PC-9 (cell line): Measurements from ENCODE around the gene ARHGAP26. TPM values are rescaled to one million over a fixed set of nuclear protein-coding genes. Genes with fewer than 3 reads are reported as not detected.

Source experiments
- BruUV-seq: library from RNA; stranded (reverse); fragments of 400-500 nt; replicated peaks from 2 replicates; lab custom pipeline; 2021; lab: Mats Ljungman, UMichigan
- CTCF ChIA-PET: fragments of 300-600 bp; sonication (Branson Sonifier 250); formaldehyde crosslinking; loops from one replicate; lab custom pipeline; 2022; ENCODE audit warnings: antibody characterized with exemption; lab: Charles Lee
- POLR2A ChIA-PET: fragments of 300-600 bp; sonication (Branson Sonifier 250); formaldehyde crosslinking; loops from one replicate; lab custom pipeline; 2022; ENCODE audit warnings: antibody characterized with exemption; ENCODE audit not compliant: unreplicated experiment; lab: Charles Lee
- DNase-seq, 2 experiments: peaks; one replicate each; pipeline versions ENCODE4 v3.0.0 to v3.0.0-alpha.2; 2015 to 2022; ENCODE audit warnings: mixed read lengths in 1 of 2
- H2AFZ ChIP-seq: fragments of 200-600 bp; sonication (generic); 2 replicates; pipeline ENCODE4 v1.8.1; 2017; ENCODE audit warnings: antibody characterized with exemption
- H3F3A ChIP-seq: fragments of 200-600 bp; sonication (generic); 2 replicates; pipeline ENCODE4 v1.8.1; 2017; ENCODE audit warnings: antibody characterized with exemption, mild to moderate bottlenecking, low read depth; ENCODE audit not compliant: insufficient read depth
- H3K27ac ChIP-seq: fragments of 200-600 bp; sonication (generic); 2 replicates; pipeline ENCODE4 v1.6.1; 2016; ENCODE audit warnings: mixed run types
- H3K27me3 ChIP-seq: fragments of 200-600 bp; sonication (generic); 2 replicates; pipeline ENCODE4 v1.6.1; 2016; ENCODE audit warnings: low read depth, mixed run types; ENCODE audit not compliant: insufficient read depth
- H3K36me3 ChIP-seq: fragments of 200-600 bp; sonication (generic); 2 replicates; pipeline ENCODE4 v1.6.1; 2016; ENCODE audit warnings: low read depth, mixed run types
- H3K4me1 ChIP-seq: fragments of 200-600 bp; sonication (generic); replicated peaks from 2 replicates; pipeline ENCODE4 v1.6.1; 2016; ENCODE audit warnings: mixed run types; ENCODE audit not compliant: insufficient read depth
- H3K4me2 ChIP-seq: fragments of 200-600 bp; sonication (generic); 2 replicates; pipeline ENCODE4 v1.6.1; 2017; ENCODE audit warnings: mixed run types
- H3K4me3 ChIP-seq: fragments of 200-600 bp; sonication (generic); 2 replicates; pipeline ENCODE4 v1.6.1; 2016; ENCODE audit warnings: mixed run types
- H3K79me2 ChIP-seq: fragments of 200-600 bp; sonication (generic); 2 replicates; pipeline ENCODE4 v1.6.1; 2017; ENCODE audit warnings: low read depth, mixed run types
- H3K9me2 ChIP-seq: fragments of 200-600 bp; sonication (generic); 2 replicates; pipeline ENCODE4 v1.8.1; 2017; ENCODE audit warnings: mild to moderate bottlenecking; ENCODE audit not compliant: insufficient read depth
- H3K9me3 ChIP-seq: fragments of 200-600 bp; sonication (generic); 2 replicates; pipeline ENCODE4 v1.8.1; 2016; ENCODE audit warnings: low read depth; ENCODE audit not compliant: insufficient read depth
- H4K20me1 ChIP-seq: fragments of 200-600 bp; sonication (generic); 2 replicates; pipeline ENCODE4 v1.8.1; 2017; ENCODE audit not compliant: insufficient read depth
- CTCF ChIP-seq: fragments of 200-600 bp; sonication (generic); conservative IDR thresholded peaks from 2 replicates; pipeline ENCODE4 v1.6.1; 2017; ENCODE audit warnings: mixed run types, antibody characterized with exemption, mild to moderate bottlenecking, moderate library complexity
- EZH2 ChIP-seq: fragments of 200-600 bp; sonication (generic); IDR thresholded peaks from 2 replicates; pipeline ENCODE4 v1.8.0; 2017; ENCODE audit warnings: antibody characterized with exemption, low read depth
- intact Hi-C: fragments of 100-400 bp; cut with micrococcal nuclease; formaldehyde crosslinking; loops from one replicate; pipeline ENCODE4 v1.10.0; 2022; ENCODE audit not compliant: unreplicated experiment
- total RNA-seq: library from RNA; stranded (reverse); gene quantifications from 2 replicates; pipeline ENCODE4 v1.2.3, GENCODE V29; 2021

Gene ARHGAP26
- total RNA-seq, 1 experiment from 2014 or later, result 29.7 TPM

- H3K36me3 ChIP-seq, result no peaks in the 10 kb centered on the region
- H3K79me2 ChIP-seq, result no peaks in the 10 kb centered on the region
- no TSS peak for BruUV-seq
- intact Hi-C loops, result no loop called here
- no peak overlapping the region for H3K4me2 ChIP-seq
- no peaks in the 10 kb centered on the region for H3K9me3 ChIP-seq
- no peak overlapping the region for H3K27ac ChIP-seq
- H3K9me2 ChIP-seq, result no peaks in the 10 kb centered on the region; the same call in 1 of the 2 replicates
- no peak for TF ChIP-seq EZH2
- no peak for TF ChIP-seq CTCF
- ChIA-PET CTCF (no interaction called here), POLR2A (no interaction called here)
- no peaks in the 10 kb centered on the region for H3K27me3 ChIP-seq
- H3F3A ChIP-seq, result no peaks in the 10 kb centered on the region
- no peaks in the 10 kb centered on the region for H3K4me1 ChIP-seq
- H4K20me1 ChIP-seq, result no peaks in the 10 kb centered on the region
- no peak overlapping the region for H2AFZ ChIP-seq
- DNase-seq, result no peak
- H3K4me3 ChIP-seq, result no peak overlapping the region
These were observed 361.8 kb downstream of the ARHGAP26 start for GRCh38 chr5:143131972-143132371.

GRCh38 chr5:143132739-143133138, 362.6 kb downstream of the ARHGAP26 start:
- Histone ChIP-seq H2AFZ (no peak overlapping the region), H3K9me3 (no peaks in the 10 kb centered on the region), H3K27ac (no peak overlapping the region), H3K9me2 (no peaks in the 10 kb centered on the region; the same call in 1 of the 2 replicates), H3F3A (no peaks in the 10 kb centered on the region), H4K20me1 (no peaks in the 10 kb centered on the region), H3K4me1 (no peaks in the 10 kb centered on the region), H3K36me3 (no peaks in the 10 kb centered on the region), H3K79me2 (no peaks in the 10 kb centered on the region), H3K27me3 (no peaks in the 10 kb centered on the region), H3K4me3 (no peak overlapping the region), H3K4me2 (no peak overlapping the region)
- intact Hi-C loops, result no loop called here
- BruUV-seq, result no TSS peak
- DNase-seq, result no peak
- TF ChIP-seq EZH2 (no peak), CTCF (no peak)
- POLR2A ChIA-PET, result no interaction called here
- CTCF ChIA-PET, result no interaction called here

- no peak overlapping the region for H3K4me2 ChIP-seq
- no TSS peak for BruUV-seq
- no peaks in the 10 kb centered on the region for H3K27me3 ChIP-seq
- H3K4me1 ChIP-seq, result no peaks in the 10 kb centered on the region
- H3K9me2 ChIP-seq, result no peaks in the 10 kb centered on the region; the same call in 1 of the 2 replicates
- intact Hi-C loops, result no loop called here
- H3K36me3 ChIP-seq, result no peaks in the 10 kb centered on the region
- no peak for DNase-seq
- no peak overlapping the region for H3K4me3 ChIP-seq
- no peaks in the 10 kb centered on the region for H4K20me1 ChIP-seq
- ChIA-PET POLR2A (interaction anchor here (0.6 kb wide), 2 partner anchors 615 to 635 kb away, joined by 3 to 6 read pairs; no protein-coding TSS in a partner anchor), CTCF (interaction anchor here (0.6 kb wide), 1 partner anchor 108 kb away, joined by 4 read pairs; no protein-coding TSS in a partner anchor)
- no peak for TF ChIP-seq CTCF
- TF ChIP-seq EZH2, result no peak
- H3K27ac ChIP-seq, result no peak overlapping the region
- no peaks in the 10 kb centered on the region for H3K9me3 ChIP-seq
- no peaks in the 10 kb centered on the region for H3F3A ChIP-seq
- H3K79me2 ChIP-seq, result no peaks in the 10 kb centered on the region
- H2AFZ ChIP-seq, result no peak overlapping the region
These were observed 363.5 kb downstream of the ARHGAP26 start for GRCh38 chr5:143133721-143134120.
